K562 (cell line): ENCODE measurements around the gene SLC38A2. TPM values are rescaled to one million over a fixed set of nuclear protein-coding genes. Genes with fewer than 3 reads are reported as not detected.

ENCODE experiments used
- ATAC-seq: fragments of 200-7000 bp; cut with Tn5 transposase; 3 replicates; pipeline ENCODE4 v1.9.1; 2020; ENCODE audit warnings: moderate library complexity
- BruUV-seq: library from RNA; stranded (reverse); fragments of 400-500 nt; replicated peaks from 2 replicates; lab custom pipeline; 2021; lab: Mats Ljungman, UMichigan
- CTCF ChIA-PET: fragments of 300-600 bp; formaldehyde crosslinking; extraction: SDS; loops from one replicate; lab custom pipeline; 2021; ENCODE audit warnings: low intra/inter-chr PET ratio; lab: Yijun Ruan, JAX
- POLR2A ChIA-PET: fragments of 300-600, 350-650 bp; sonication (Branson Sonifier 250); formaldehyde crosslinking; extraction: SDS; loops from one replicate; lab custom pipeline; 2021; ENCODE audit warnings: antibody characterized with exemption, inconsistent platforms; lab: Yijun Ruan, JAX
- DNase-seq, 4 experiments: peaks; one replicate each; pipeline versions ENCODE4 v3.0.0 to v3.0.0-alpha.2; 2011 to 2018; ENCODE audit warnings: low spot score in 3 of 4, mixed read lengths in 3 of 4; ENCODE audit errors: extremely low read depth in 1 of 4
- FAIRE-seq: peaks from 2 replicates; lab custom pipeline; 2011; peaks lifted over from hg19 to GRCh38; lab: Jason Lieb, UNC
- H2AFZ ChIP-seq: 2 replicates; pipeline ENCODE4 v1.6.0; 2011; ENCODE audit warnings: low read depth, low read length, control low read depth, inconsistent platforms
- H3K27ac ChIP-seq: fragments of 200-600 bp; 3 replicates; pipeline ENCODE4 v1.8.0; 2011; ENCODE audit warnings: low read depth, mild to moderate bottlenecking, control low read depth, inconsistent platforms, low read length, moderate library complexity, mixed read lengths; ENCODE audit errors: extremely low read depth
- H3K27me3 ChIP-seq, 2 experiments: fragments of 300-600 bp in 1 of 2; 2 replicates in 1 of 2; 3 replicates in 1 of 2; pipeline versions ENCODE4 v1.6.0 to v1.8.0; 2011; ENCODE audit warnings: inconsistent platforms in 2 of 2, low read length in 2 of 2, mild to moderate bottlenecking in 1 of 2, mixed read lengths in 1 of 2, moderate library complexity in 1 of 2; ENCODE audit not compliant: control insufficient read depth in 2 of 2, insufficient read depth in 2 of 2
- H3K36me3 ChIP-seq: fragments of 300-600 bp; 3 replicates; pipeline ENCODE4 v1.8.0; 2011; ENCODE audit warnings: mild to moderate bottlenecking, low read length, inconsistent platforms; ENCODE audit not compliant: control insufficient read depth, insufficient read depth
- H3K4me1 ChIP-seq, 2 experiments: fragments of 200-600 bp in 1 of 2; replicated peaks in 1 of 2; 2 replicates in 1 of 2; 3 replicates in 1 of 2; pipeline versions ENCODE4 v1.5.1 to v1.8.0; 2011; ENCODE audit warnings: inconsistent platforms in 2 of 2, low read length in 2 of 2, mild to moderate bottlenecking in 1 of 2, mixed read lengths in 1 of 2, moderate library complexity in 1 of 2; ENCODE audit not compliant: control insufficient read depth in 2 of 2, insufficient read depth in 2 of 2
- H3K4me2 ChIP-seq: 2 replicates; pipeline ENCODE4 v1.6.1; 2011; ENCODE audit warnings: low read length, control low read depth, inconsistent platforms, mixed read lengths; ENCODE audit not compliant: insufficient read depth
- H3K4me3 ChIP-seq: fragments of 200-600 bp; sonication (generic), shearing (Covaris generic); 2 replicates; pipeline ENCODE4 v1.5.1; 2016; ENCODE audit warnings: control low read depth, inconsistent platforms
- H3K79me2 ChIP-seq: fragments of 200-600 bp; 3 replicates; pipeline ENCODE4 v1.8.0; 2011; ENCODE audit warnings: low read length, inconsistent platforms; ENCODE audit not compliant: control insufficient read depth, insufficient read depth
- H3K9ac ChIP-seq, 2 experiments: 2 replicates each; pipeline versions ENCODE4 v1.6.0 to v1.6.1; 2011; ENCODE audit warnings: low read depth in 2 of 2, low read length in 2 of 2, control low read depth in 1 of 2, inconsistent platforms in 1 of 2, mild to moderate bottlenecking in 1 of 2, mixed read lengths in 1 of 2; ENCODE audit not compliant: insufficient read depth in 1 of 2
- H3K9me1 ChIP-seq: one replicate; pipeline ENCODE4 v1.6.0; 2011; ENCODE audit warnings: inconsistent platforms, mild to moderate bottlenecking, low read length, moderate library complexity; ENCODE audit not compliant: control insufficient read depth, insufficient read depth
- H3K9me3 ChIP-seq: replicated peaks from 2 replicates; pipeline ENCODE4 v1.5.1; 2011; ENCODE audit warnings: low read depth, low read length, inconsistent platforms; ENCODE audit not compliant: control insufficient read depth, insufficient read depth
- H4K20me1 ChIP-seq: replicated peaks from 2 replicates; pipeline ENCODE4 v1.6.1; 2011; ENCODE audit warnings: low read length, inconsistent platforms, mixed read lengths; ENCODE audit not compliant: control insufficient read depth, insufficient read depth
- CREM ChIP-seq: IDR thresholded peaks from 2 replicates; pipeline ENCODE4 v1.6.1; 2014; ENCODE audit warnings: antibody characterized with exemption, low read depth
- CTBP1 ChIP-seq: fragments of 450-650 bp; IDR thresholded peaks from 2 replicates; pipeline ENCODE4 v1.6.1; 2016; ENCODE audit warnings: borderline replicate concordance
- FOSL1 ChIP-seq: fragments of 200-800 bp; sonication (Bioruptor generic); conservative IDR thresholded peaks from 2 replicates; pipeline ENCODE4 v1.6.1; 2016; ENCODE audit warnings: missing genetic modification characterization, missing compliant biosample characterization
- FOXA3 ChIP-seq, 2 experiments: fragments of 450-650 bp in 1 of 2; sonication (generic) in 1 of 2; formaldehyde crosslinking; IDR thresholded peaks in 1 of 2; conservative IDR thresholded peaks in 1 of 2; 2 replicates each; pipeline versions ENCODE4 v1.4.0 to v1.8.0; 2020 to 2022; ENCODE audit warnings: mild to moderate bottlenecking in 2 of 2, missing genetic modification reagents in 1 of 2
- FOXK2 ChIP-seq, 2 experiments: fragments of 450-650 bp; IDR thresholded peaks in 1 of 2; conservative IDR thresholded peaks in 1 of 2; 2 replicates each; pipeline ENCODE4 v1.6.1; 2016; ENCODE audit warnings: low read depth in 2 of 2, mild to moderate bottlenecking in 1 of 2
- HBP1 ChIP-seq: fragments of 450-650 bp; formaldehyde crosslinking; IDR thresholded peaks from 2 replicates; pipeline ENCODE4 v1.4.0; 2022; ENCODE audit warnings: missing genetic modification characterization
- JUND ChIP-seq, 2 experiments: IDR thresholded peaks; 2 replicates in 1 of 2; 3 replicates in 1 of 2; pipeline ENCODE4 v1.6.1; 2011; ENCODE audit warnings: borderline replicate concordance in 2 of 2, low read depth in 2 of 2, low read length in 2 of 2, improper control_type of control experiment in 1 of 2, missing biosample characterization in 1 of 2, missing genetic modification characterization in 1 of 2, missing genetic modification reagents in 1 of 2
- KDM2B ChIP-seq: fragments of 250-450 bp; sonication (Bioruptor Pico); IDR thresholded peaks from 2 replicates; pipeline ENCODE4 v1.8.0; 2021; ENCODE audit warnings: mild to moderate bottlenecking, moderate library complexity
- POLR2A ChIP-seq: fragments of 450-650 bp; conservative IDR thresholded peaks from 2 replicates; pipeline ENCODE4 v1.6.1; 2016
- POLR2B ChIP-seq: fragments of 450-650 bp; IDR thresholded peaks from 2 replicates; pipeline ENCODE4 v1.6.1; 2018; ENCODE audit warnings: low read depth; ENCODE audit not compliant: partially characterized antibody
- POLR2G ChIP-seq: fragments of 200-400 bp; formaldehyde crosslinking; IDR thresholded peaks from 2 replicates; pipeline ENCODE4 v1.6.1; 2017; ENCODE audit warnings: low read depth, mild to moderate bottlenecking, antibody characterized with exemption, low read length, moderate library complexity
- RBFOX2 ChIP-seq: fragments of 200-400 bp; formaldehyde crosslinking; IDR thresholded peaks from 2 replicates; pipeline ENCODE4 v1.6.1; 2017; ENCODE audit warnings: low read depth, mild to moderate bottlenecking, low read length, moderate library complexity
- SPI1 ChIP-seq: IDR thresholded peaks from 2 replicates; pipeline ENCODE4 v1.6.1; 2011; ENCODE audit warnings: low read depth, low read length, control low read depth, borderline replicate concordance
- SRF ChIP-seq, 2 experiments: fragments of 250-450, 450-650 bp in 1 of 2; sonication (Bioruptor Pico) in 1 of 2; sonication (generic) in 1 of 2; formaldehyde crosslinking; IDR thresholded peaks; 2 replicates each; pipeline versions ENCODE4 v1.5.0 to v1.5.1; 2020 to 2022; ENCODE audit warnings: mild to moderate bottlenecking in 1 of 2, missing genetic modification reagents in 1 of 2
- ZNF57 ChIP-seq: fragments of 450-650 bp; formaldehyde crosslinking; IDR thresholded peaks from 2 replicates; pipeline ENCODE4 v1.4.0; 2020; ENCODE audit warnings: mild to moderate bottlenecking, moderate library complexity
- WGBS: fragments of 100-300 bp; shearing (Covaris generic); methylation state at CpG from one replicate; pipeline ENCODE4 v1.1.6; 2016; ENCODE audit warnings: low coverage, mixed read lengths; ENCODE audit not compliant: insufficient coverage; ENCODE audit errors: missing lambda C conversion rate; 5-methylcytosine and 5-hydroxymethylcytosine counted together
- in situ Hi-C: fragments of 300-500 bp; cut with MboI; formaldehyde crosslinking; loops from 4 replicates; pipeline ENCODE4 v1.15.0; 2018; ENCODE audit warnings: inconsistent platforms, mixed read lengths
- intact Hi-C: fragments of 100-400 bp; cut with micrococcal nuclease; formaldehyde crosslinking; loops from 2 replicates; pipeline ENCODE4 v1.14.2; 2022
- polyA plus RNA-seq, 8 experiments: library from polyadenylated mRNA; depleted of rRNA in 4 of 8; stranded (reverse) in 5 of 8; unstranded in 3 of 8; fragments of >200 nt; fragmentation: Nextera tagmentation in 2 of 8; fragmentation: Illumina TruSeq in 1 of 8; extraction: Ambion mirVana in 2 of 8; extraction: Trizol in 1 of 8; gene quantifications; 2 replicates each; pipeline versions ENCODE4 v1.2.1 to v1.2.3, GENCODE V29; 2011 to 2014; ENCODE audit warnings: inconsistent platforms in 1 of 8, missing spikeins in 1 of 8
- total RNA-seq, 7 experiments: library from RNA; depleted of rRNA in 6 of 7; stranded (reverse); fragments of >200 nt in 6 of 7; fragmentation: Illumina TruSeq in 2 of 7; extraction: Trizol in 2 of 7; gene quantifications; 2 replicates each; pipeline versions ENCODE4 v1.2.1 to v1.2.3, GENCODE V29; 2011 to 2021; ENCODE audit warnings: low replicate concordance in 1 of 7
- TF ChIP-seq, protein P1 (sequence below), 2 experiments: fragments of 450-650 bp in 1 of 2; IDR thresholded peaks; 2 replicates each; pipeline ENCODE4 v1.6.1; 2011 to 2017; ENCODE audit warnings: low read depth in 2 of 2, antibody characterized with exemption in 1 of 2, borderline replicate concordance in 1 of 2, low read length in 1 of 2, mild to moderate bottlenecking in 1 of 2, mixed read lengths in 1 of 2; ENCODE audit not compliant: control insufficient read depth in 1 of 2

The SLC38A2 gene
- total and polyA plus RNA-seq, 9 of the 15 experiments (the other 6 are each of a cell fraction or from before 2014, with no cell fraction given): 98.7 to 292 (median 143) TPM

DNA sequence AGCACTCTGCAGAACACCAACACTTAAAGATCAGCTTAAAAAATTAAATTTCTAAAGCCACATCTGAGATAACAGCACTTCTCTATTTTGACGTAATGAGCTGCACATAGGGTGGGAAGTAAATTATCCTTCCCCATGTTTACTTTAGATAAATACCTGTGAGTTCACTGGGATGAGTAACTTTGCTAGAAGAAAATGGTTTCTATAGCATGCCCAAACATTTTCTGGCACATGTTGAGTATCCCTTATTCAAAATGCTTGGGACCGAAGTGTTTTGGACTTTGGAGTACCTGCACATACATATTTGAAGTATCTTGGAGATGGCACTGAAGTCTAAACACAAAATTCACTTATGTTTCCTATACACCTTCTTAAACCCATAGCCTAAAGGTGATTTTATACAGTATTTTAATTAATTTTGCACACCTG lies 6.6 kb downstream of the SLC38A2 start:
- Histone ChIP-seq H3K27me3 (no peaks in the 10 kb centered on the region), H2AFZ (no peak overlapping the region), H3K9me1 (peaks cover 14% of the 10 kb centered on the region), H3K9me3 (no peaks in the 10 kb centered on the region), H3K4me1 (peaks cover 0 to 46% of the 10 kb centered on the region in 2 experiments; a peak in 4 of 5 replicates), H3K9ac (no peak overlapping the region), H3K4me2 (no peak overlapping the region), H3K36me3 (peaks cover 99% of the 10 kb centered on the region), H3K4me3 (no peak overlapping the region), H3K79me2 (peaks cover 55% of the 10 kb centered on the region), H3K27ac (no peak overlapping the region), H4K20me1 (peaks cover 39% of the 10 kb centered on the region)
- no TSS peak for BruUV-seq
- ChIA-PET POLR2A (interaction anchor here (0.6 to 7.9 kb wide), 4 partner anchors 8 to 298 kb away, joined by 3 to 90 read pairs (median 4); no protein-coding TSS in a partner anchor), CTCF (interaction anchor here (0.6 to 0.7 kb wide), 3 partner anchors 12 to 966 kb away, joined by 3 read pairs; no protein-coding TSS in a partner anchor)
- intact Hi-C loops: no loop called here
- 44% methylated on average over 2 of the region's 2 CpGs for WGBS
- no peak for ATAC-seq
- DNase-seq: no peak
- FAIRE-seq: no peak
- in situ Hi-C loops: no loop called here
- TF ChIP-seq SRF (CRISPR knock-in tag; IDR thresholded peaks at IDR 0.05) (no peak), POLR2B (peak; percentile 19), FOXA3 (CRISPR knock-in tag; conservative IDR thresholded peaks at IDR 0.05 in 1 of 2, IDR thresholded peaks at IDR 0.05 in 1 of 2) (peak; percentile 82 to 91; a peak in 3 of 4 replicates), CREM (peak; percentile 56; the same call in 1 of the 2 replicates), CTBP1 (peak; percentile 38; the same call in 1 of the 2 replicates), HBP1 (CRISPR knock-in tag) (0 out of 2 replicates have a peak, but pooled peaks have one; percentile 3), SPI1 (peak; percentile 88), FOXK2 (conservative IDR thresholded peaks at IDR 0.05 in 1 of 2, IDR thresholded peaks at IDR 0.05 in 1 of 2; ENCODE audit: low read depth in 2 of 2) (0 out of 4 replicates have a peak, but pooled peaks of 1 of the 2 experiments have one; percentile 17), ZNF57 (CRISPR knock-in tag) (no peak), POLR2G (0 out of 2 replicates have a peak, but pooled peaks have one; percentile 26), FOSL1 (tag) (no peak), JUND (IDR thresholded peaks at IDR 0.05; ENCODE audit: borderline replicate concordance, low read depth, low read length) (no peak), JUND (tag; IDR thresholded peaks at IDR 0.05; ENCODE audit: borderline replicate concordance, low read depth, low read length) (peak; percentile 43; the same call in 1 of the 3 replicates), POLR2A (peak; percentile 39; the same call in 1 of the 2 replicates), RBFOX2 (peak; percentile 46), KDM2B (CRISPR knock-in tag) (no peak)
- TF ChIP-seq, protein P1, sequence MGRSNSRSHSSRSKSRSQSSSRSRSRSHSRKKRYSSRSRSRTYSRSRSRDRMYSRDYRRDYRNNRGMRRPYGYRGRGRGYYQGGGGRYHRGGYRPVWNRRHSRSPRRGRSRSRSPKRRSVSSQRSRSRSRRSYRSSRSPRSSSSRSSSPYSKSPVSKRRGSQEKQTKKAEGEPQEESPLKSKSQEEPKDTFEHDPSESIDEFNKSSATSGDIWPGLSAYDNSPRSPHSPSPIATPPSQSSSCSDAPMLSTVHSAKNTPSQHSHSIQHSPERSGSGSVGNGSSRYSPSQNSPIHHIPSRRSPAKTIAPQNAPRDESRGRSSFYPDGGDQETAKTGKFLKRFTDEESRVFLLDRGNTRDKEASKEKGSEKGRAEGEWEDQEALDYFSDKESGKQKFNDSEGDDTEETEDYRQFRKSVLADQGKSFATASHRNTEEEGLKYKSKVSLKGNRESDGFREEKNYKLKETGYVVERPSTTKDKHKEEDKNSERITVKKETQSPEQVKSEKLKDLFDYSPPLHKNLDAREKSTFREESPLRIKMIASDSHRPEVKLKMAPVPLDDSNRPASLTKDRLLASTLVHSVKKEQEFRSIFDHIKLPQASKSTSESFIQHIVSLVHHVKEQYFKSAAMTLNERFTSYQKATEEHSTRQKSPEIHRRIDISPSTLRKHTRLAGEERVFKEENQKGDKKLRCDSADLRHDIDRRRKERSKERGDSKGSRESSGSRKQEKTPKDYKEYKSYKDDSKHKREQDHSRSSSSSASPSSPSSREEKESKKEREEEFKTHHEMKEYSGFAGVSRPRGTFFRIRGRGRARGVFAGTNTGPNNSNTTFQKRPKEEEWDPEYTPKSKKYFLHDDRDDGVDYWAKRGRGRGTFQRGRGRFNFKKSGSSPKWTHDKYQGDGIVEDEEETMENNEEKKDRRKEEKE (IDR thresholded peaks at IDR 0.05; ENCODE audit: borderline replicate concordance in 1 of 2, control insufficient read depth in 1 of 2, low read depth in 2 of 2, low read length in 1 of 2): 0 out of 4 replicates have a peak, but pooled peaks of 1 of the 2 experiments have one; percentile 11
